TTC549 (cell line): Measurements from ENCODE around the gene ADCYAP1R1.
"Not testable (repeated sequence)": the region's sequence is repeated elsewhere in the genome, so short reads cannot be mapped to it uniquely, and the experiment has no call there.

Source experiments
- FAIRE-seq: peaks from 2 replicates; lab custom pipeline; 2012; peaks lifted over from hg19 to GRCh38; lab: Jason Lieb, UNC

The ADCYAP1R1 gene

GRCh38 chr7:31134246-31135188, 82.4 kb downstream of the ADCYAP1R1 start:
- no peak for FAIRE-seq

- FAIRE-seq, result no peak
These were observed 85.1 kb downstream of the ADCYAP1R1 start for GRCh38 chr7:31137234-31137633.

GRCh38 chr7:31145339-31145738, 93.2 kb downstream of the ADCYAP1R1 start:
- no peak for FAIRE-seq

- no peak for FAIRE-seq
These were observed 93.9 kb downstream of the ADCYAP1R1 start for GRCh38 chr7:31146030-31146429.

- FAIRE-seq, result no peak
These were observed 94.4 kb downstream of the ADCYAP1R1 start for GRCh38 chr7:31146538-31146937.

- no peak for FAIRE-seq
These were observed 99.7 kb downstream of the ADCYAP1R1 start for GRCh38 chr7:31151849-31152248.

GRCh38 chr7:31153318-31153717, 101.2 kb downstream of the ADCYAP1R1 start:
- not testable (repeated sequence) for FAIRE-seq

GRCh38 chr7:31160941-31161340, 108.8 kb downstream of the ADCYAP1R1 start:
- FAIRE-seq, result no peak
